ENCODE measurements around the gene DHCR24.

The DHCR24 gene

GRCh38 chr1:54805466-54805865 is 81.5 kb downstream of the DHCR24 start:
- Histone ChIP-seq H3K27me3 (ENCODE audit: insufficient read depth, low read length) (peaks cover 5% of the 10 kb centered on the region; the same call in 1 of the 2 replicates), H3K4me2 (ENCODE audit: low read length) (no peak overlapping the region), H3F3A (ENCODE audit: insufficient read depth, low read length) (no peaks in the 10 kb centered on the region), H3K27ac (ENCODE audit: low read depth, low read length, poor library complexity, severe bottlenecking) (no peak overlapping the region), H2AFZ (ENCODE audit: low read length) (no peak overlapping the region), H4K20me1 (ENCODE audit: insufficient read depth, low read length) (no peaks in the 10 kb centered on the region), H3K9me2 (ENCODE audit: low read depth, low read length) (no peaks in the 10 kb centered on the region), H3K9me3 (ENCODE audit: low read length) (no peaks in the 10 kb centered on the region), H3K9ac (ENCODE audit: low read length) (no peak overlapping the region), H3K4me3 (ENCODE audit: low read depth, low read length, poor library complexity, severe bottlenecking) (no peak overlapping the region), H3K36me3 (ENCODE audit: insufficient read depth, low read length) (no peaks in the 10 kb centered on the region), H3K79me2 (ENCODE audit: insufficient read depth, low read length) (no peaks in the 10 kb centered on the region), H3K4me1 (ENCODE audit: insufficient read depth, low read length, severe bottlenecking) (peaks cover 14% of the 10 kb centered on the region)
- TF ChIP-seq CTCF (IDR thresholded peaks at IDR 0.05; ENCODE audit: low read length), result no peak
- TF ChIP-seq EZH2 (IDR thresholded peaks at IDR 0.05; ENCODE audit: borderline replicate concordance, low read length), result no peak

- H3K4me3 ChIP-seq (ENCODE audit: low read depth, low read length, poor library complexity, severe bottlenecking), result no peak overlapping the region
- H3K79me2 ChIP-seq (ENCODE audit: insufficient read depth, low read length), result no peaks in the 10 kb centered on the region
- H4K20me1 ChIP-seq (ENCODE audit: insufficient read depth, low read length), result no peaks in the 10 kb centered on the region
- H2AFZ ChIP-seq (ENCODE audit: low read length), result no peak overlapping the region
- no peaks in the 10 kb centered on the region for H3K36me3 ChIP-seq (ENCODE audit: insufficient read depth, low read length)
- no peaks in the 10 kb centered on the region for H3F3A ChIP-seq (ENCODE audit: insufficient read depth, low read length)
- no peak overlapping the region for H3K4me2 ChIP-seq (ENCODE audit: low read length)
- H3K9me2 ChIP-seq (ENCODE audit: low read depth, low read length), result no peaks in the 10 kb centered on the region
- H3K27me3 ChIP-seq (ENCODE audit: insufficient read depth, low read length), result peaks cover 5% of the 10 kb centered on the region; the same call in 1 of the 2 replicates
- no peak for TF ChIP-seq CTCF (IDR thresholded peaks at IDR 0.05; ENCODE audit: low read length)
- no peak for TF ChIP-seq EZH2 (IDR thresholded peaks at IDR 0.05; ENCODE audit: borderline replicate concordance, low read length)
- peaks cover 15% of the 10 kb centered on the region for H3K4me1 ChIP-seq (ENCODE audit: insufficient read depth, low read length, severe bottlenecking)
- no peaks in the 10 kb centered on the region for H3K9me3 ChIP-seq (ENCODE audit: low read length)
- no peak overlapping the region for H3K9ac ChIP-seq (ENCODE audit: low read length)
- no peak overlapping the region for H3K27ac ChIP-seq (ENCODE audit: low read depth, low read length, poor library complexity, severe bottlenecking)
These were observed 82.4 kb downstream of the DHCR24 start for GRCh38 chr1:54804471-54805132.

GRCh38 chr1:54803761-54804470 is 83.1 kb downstream of the DHCR24 start:
- H3K4me3 ChIP-seq (ENCODE audit: low read depth, low read length, poor library complexity, severe bottlenecking), result no peak overlapping the region
- no peak overlapping the region for H3K27ac ChIP-seq (ENCODE audit: low read depth, low read length, poor library complexity, severe bottlenecking)
- H3K4me1 ChIP-seq (ENCODE audit: insufficient read depth, low read length, severe bottlenecking), result peaks cover 15% of the 10 kb centered on the region

More at GRCh38 chr1:54803761-54804470, 83.1 kb downstream of the DHCR24 start:
- TF ChIP-seq CTCF (IDR thresholded peaks at IDR 0.05; ENCODE audit: low read length) (no peak), EZH2 (IDR thresholded peaks at IDR 0.05; ENCODE audit: borderline replicate concordance, low read length) (no peak)
- H3K4me2 ChIP-seq (ENCODE audit: low read length), result no peak overlapping the region
- H3K79me2 ChIP-seq (ENCODE audit: insufficient read depth, low read length), result no peaks in the 10 kb centered on the region
- H3K9me2 ChIP-seq (ENCODE audit: low read depth, low read length), result no peaks in the 10 kb centered on the region
- H3K9me3 ChIP-seq (ENCODE audit: low read length), result no peaks in the 10 kb centered on the region
- no peak overlapping the region for H2AFZ ChIP-seq (ENCODE audit: low read length)
- H3K36me3 ChIP-seq (ENCODE audit: insufficient read depth, low read length), result no peaks in the 10 kb centered on the region
- peaks cover 5% of the 10 kb centered on the region; the same call in 1 of the 2 replicates for H3K27me3 ChIP-seq (ENCODE audit: insufficient read depth, low read length)
- H3F3A ChIP-seq (ENCODE audit: insufficient read depth, low read length), result no peaks in the 10 kb centered on the region
- H3K9ac ChIP-seq (ENCODE audit: low read length), result no peak overlapping the region
- no peaks in the 10 kb centered on the region for H4K20me1 ChIP-seq (ENCODE audit: insufficient read depth, low read length)
